Nephron progenitor cell (in vitro differentiated cells): ENCODE measurements around the gene STAT6.

Source experiments
- DNase-seq: peaks from one replicate; pipeline ENCODE4 v3.0.0; 2021
- H3K27ac Mint-ChIP-seq: 2 replicates; pipeline ENCODE4 v1.8.0; 2021; ENCODE audit warnings: mild to moderate bottlenecking, moderate library complexity, mixed read lengths
- H3K27me3 Mint-ChIP-seq: 2 replicates; pipeline ENCODE4 v1.8.0; 2021; ENCODE audit warnings: mild to moderate bottlenecking, low read depth, mixed read lengths; ENCODE audit not compliant: poor library complexity
- H3K36me3 Mint-ChIP-seq: 2 replicates; pipeline ENCODE4 v1.8.0; 2021; ENCODE audit warnings: low read depth, mixed read lengths
- H3K4me1 Mint-ChIP-seq: 2 replicates; pipeline ENCODE4 v1.8.0; 2021; ENCODE audit warnings: mixed read lengths
- H3K4me3 Mint-ChIP-seq: 2 replicates; pipeline ENCODE4 v1.8.0; 2021; ENCODE audit warnings: mild to moderate bottlenecking, moderate library complexity, mixed read lengths
- H3K9me3 Mint-ChIP-seq: 2 replicates; pipeline ENCODE4 v1.8.0; 2021; ENCODE audit warnings: mild to moderate bottlenecking, moderate library complexity, mixed read lengths
- CTCF ChIP-seq: fragments of 200-600 bp; sonication (generic); IDR thresholded peaks from 2 replicates; pipeline ENCODE4 v1.5.0; 2021; ENCODE audit warnings: antibody characterized with exemption

Gene STAT6

GRCh38 chr12:57101892-57102695 lies 9.1 kb downstream of the STAT6 start:
- Mint-ChIP-seq H3K27me3 (no peaks in the 10 kb centered on the region), H3K4me1 (peaks cover 10% of the 10 kb centered on the region), H3K9me3 (no peaks in the 10 kb centered on the region), H3K36me3 (peaks cover 51% of the 10 kb centered on the region), H3K4me3 (no peak overlapping the region), H3K27ac (peak overlapping the region; percentile 36)
- no peak for DNase-seq
- TF ChIP-seq CTCF = no peak

DNA sequence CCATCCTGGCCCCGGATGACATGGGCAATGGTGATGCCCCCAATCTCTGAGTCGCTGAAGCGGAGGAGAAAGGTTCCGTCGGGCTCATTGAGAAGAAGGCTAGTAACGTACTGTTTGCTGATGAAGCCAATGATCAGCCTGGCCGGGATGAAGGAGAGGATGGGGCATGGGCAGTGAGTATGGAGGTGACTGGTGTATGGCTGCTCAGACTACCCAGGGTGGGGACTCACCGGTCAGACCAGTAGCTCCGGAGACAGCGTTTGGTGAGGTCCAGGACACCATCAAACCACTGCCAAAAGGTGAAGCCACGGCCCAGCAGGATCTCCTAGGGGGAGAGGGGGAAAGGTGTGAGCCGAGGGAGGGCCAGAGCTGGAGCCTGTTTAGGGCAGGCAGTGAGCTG lies 11.4 kb downstream of the STAT6 start:
- no peak for TF ChIP-seq CTCF
- no peak for DNase-seq
- peaks cover 25% of the 10 kb centered on the region for H3K4me1 Mint-ChIP-seq
- peak overlapping the region; percentile 85 for H3K27ac Mint-ChIP-seq
- peaks cover 58% of the 10 kb centered on the region for H3K36me3 Mint-ChIP-seq
- no peaks in the 10 kb centered on the region for H3K9me3 Mint-ChIP-seq
- H3K27me3 Mint-ChIP-seq = no peaks in the 10 kb centered on the region
- H3K4me3 Mint-ChIP-seq = no peak overlapping the region

DNA sequence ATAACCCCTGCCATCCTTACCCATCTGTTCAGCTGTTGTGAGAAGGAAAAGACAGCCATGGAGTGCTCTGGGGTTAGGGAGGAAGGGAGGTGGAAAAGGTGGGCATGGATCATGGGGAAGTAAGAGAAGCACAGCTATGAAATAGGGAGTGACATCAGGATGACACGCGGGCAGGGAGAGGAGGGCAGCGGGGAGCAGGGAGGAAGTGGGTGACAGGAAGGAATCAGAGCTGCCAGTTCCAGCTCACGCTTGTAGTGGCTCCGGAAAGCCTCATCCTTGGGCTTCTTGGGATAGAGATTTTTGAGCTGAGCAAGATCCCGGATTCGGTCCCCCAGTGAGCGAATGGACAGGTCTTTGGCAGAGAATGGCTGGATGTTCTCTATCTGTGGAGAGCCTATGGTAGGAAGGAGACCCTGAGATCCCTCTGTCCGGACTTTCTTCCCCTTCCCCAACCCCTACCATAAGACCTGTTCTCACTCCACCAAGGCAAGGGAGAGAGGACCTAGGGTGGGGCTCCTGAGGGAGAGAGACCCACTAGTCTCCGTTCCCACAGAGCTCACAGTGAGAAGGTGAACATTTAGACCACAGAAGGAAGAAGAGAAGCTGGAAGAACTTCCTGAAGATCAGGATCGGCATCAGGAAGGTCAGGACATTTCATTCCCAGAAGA lies 12.0 kb downstream of the STAT6 start:
- H3K27ac Mint-ChIP-seq = no peak overlapping the region
- H3K36me3 Mint-ChIP-seq = peaks cover 54% of the 10 kb centered on the region
- H3K9me3 Mint-ChIP-seq = no peaks in the 10 kb centered on the region
- TF ChIP-seq CTCF = no peak
- H3K4me3 Mint-ChIP-seq = no peak overlapping the region
- H3K4me1 Mint-ChIP-seq = peaks cover 31% of the 10 kb centered on the region
- H3K27me3 Mint-ChIP-seq = no peaks in the 10 kb centered on the region
- no peak for DNase-seq

DNA sequence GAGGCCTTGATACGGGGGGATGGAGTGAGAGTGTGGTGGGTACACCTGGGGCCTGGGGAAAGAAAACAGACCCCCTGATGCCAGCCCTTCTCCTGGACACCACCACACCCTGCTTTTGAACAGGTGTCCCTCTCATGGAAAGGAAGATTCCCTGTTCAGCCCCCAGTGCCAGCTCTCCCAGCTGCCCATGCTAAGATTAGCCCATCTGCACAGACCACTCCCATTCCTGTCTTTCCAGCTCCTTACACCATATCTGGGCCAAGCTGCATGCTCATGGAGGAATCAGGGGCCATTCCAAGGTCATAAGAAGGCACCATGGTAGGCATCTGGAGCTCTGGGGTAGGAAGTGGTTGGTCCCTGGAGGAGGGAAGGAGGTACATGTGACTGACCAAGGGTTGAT lies 12.6 kb downstream of the STAT6 start:
- Mint-ChIP-seq H3K36me3 (peaks cover 48% of the 10 kb centered on the region), H3K4me3 (no peak overlapping the region), H3K27ac (no peak overlapping the region), H3K27me3 (no peaks in the 10 kb centered on the region), H3K4me1 (peaks cover 37% of the 10 kb centered on the region), H3K9me3 (no peaks in the 10 kb centered on the region)
- no peak for TF ChIP-seq CTCF
- DNase-seq = no peak

GRCh38 chr12:57097554-57097835 lies 13.7 kb downstream of the STAT6 start:
- H3K4me3 Mint-ChIP-seq = no peak overlapping the region
- H3K27ac Mint-ChIP-seq = no peak overlapping the region
- DNase-seq = no peak
- no peaks in the 10 kb centered on the region for H3K27me3 Mint-ChIP-seq
- no peak for TF ChIP-seq CTCF
- H3K36me3 Mint-ChIP-seq = peaks cover 50% of the 10 kb centered on the region
- peaks cover 46% of the 10 kb centered on the region for H3K4me1 Mint-ChIP-seq
- H3K9me3 Mint-ChIP-seq = no peaks in the 10 kb centered on the region
